IMR-90 (cell line): ENCODE data around the gene ABHD1. TPM values are rescaled to one million over a fixed set of nuclear protein-coding genes. Genes with fewer than 3 reads are reported as not detected.

Experiments used
- ATAC-seq: fragments of 200-7000 bp; cut with Tn5 transposase; 2 replicates; pipeline ENCODE4 v1.9.1; 2020; ENCODE audit warnings: low read depth, mild to moderate bottlenecking, moderate library complexity
- BruUV-seq: library from RNA; stranded (reverse); fragments of 400-500 nt; replicated peaks from 2 replicates; lab custom pipeline; 2021; lab: Mats Ljungman, UMichigan
- CTCF ChIA-PET: fragments of 300-600 bp; formaldehyde crosslinking; extraction: SDS; loops from one replicate; lab custom pipeline; 2021; ENCODE audit warnings: antibody characterized with exemption; lab: Yijun Ruan, JAX
- POLR2A ChIA-PET: fragments of 300-600 bp; sonication (Branson Sonifier 250); formaldehyde crosslinking; loops from one replicate; lab custom pipeline; 2022; ENCODE audit warnings: antibody characterized with exemption; ENCODE audit not compliant: unreplicated experiment; lab: Charles Lee
- DNase-seq: peaks from one replicate; pipeline ENCODE4 v3.0.0; 2013
- H2AFZ ChIP-seq: replicated peaks from 2 replicates; pipeline ENCODE3; 2013; ENCODE audit warnings: low read length, mild to moderate bottlenecking; ENCODE audit not compliant: poor library complexity
- H2AK5ac ChIP-seq: 2 replicates; pipeline ENCODE4 v1.6.1; 2013; ENCODE audit warnings: low read depth, low read length, inconsistent platforms
- H2AK9ac ChIP-seq: replicated peaks from 2 replicates; pipeline ENCODE3; 2013; ENCODE audit warnings: mild to moderate bottlenecking, low read depth, low read length, moderate library complexity; ENCODE audit not compliant: poor library complexity
- H2BK120ac ChIP-seq: 2 replicates; pipeline ENCODE4 v1.6.1; 2013; ENCODE audit warnings: low read depth, low read length, inconsistent platforms
- H2BK15ac ChIP-seq: 3 replicates; pipeline ENCODE4 v1.6.1; 2013; ENCODE audit warnings: low read depth, low read length, inconsistent platforms
- H2BK20ac ChIP-seq: 2 replicates; pipeline ENCODE4 v1.6.1; 2013; ENCODE audit warnings: low read depth, mild to moderate bottlenecking, inconsistent platforms, low read length, moderate library complexity
- H2BK5ac ChIP-seq: 2 replicates; pipeline ENCODE4 v1.6.1; 2013; ENCODE audit warnings: mild to moderate bottlenecking, low read depth, low read length, inconsistent platforms; ENCODE audit not compliant: poor library complexity, severe bottlenecking
- H3K14ac ChIP-seq: replicated peaks from 2 replicates; pipeline ENCODE4 v1.6.1; 2013; ENCODE audit warnings: low read depth, low read length, inconsistent platforms
- H3K18ac ChIP-seq: 2 replicates; pipeline ENCODE4 v1.6.1; 2013; ENCODE audit warnings: low read depth, low read length, control low read depth
- H3K23ac ChIP-seq: 2 replicates; pipeline ENCODE4 v1.6.1; 2013; ENCODE audit warnings: low read depth, low read length, inconsistent platforms
- H3K27ac ChIP-seq: 2 replicates; pipeline ENCODE4 v1.5.1; 2013; ENCODE audit warnings: mild to moderate bottlenecking, control low read depth, low read length; ENCODE audit not compliant: insufficient read depth
- H3K27me3 ChIP-seq: 2 replicates; pipeline ENCODE4 v1.6.1; 2013; ENCODE audit warnings: low read length; ENCODE audit not compliant: control insufficient read depth, insufficient read depth
- H3K36me3 ChIP-seq: 2 replicates; pipeline ENCODE4 v1.6.1; 2013; ENCODE audit warnings: low read length, mixed read lengths; ENCODE audit not compliant: control insufficient read depth, insufficient read depth
- H3K4ac ChIP-seq: 2 replicates; pipeline ENCODE4 v1.6.1; 2013; ENCODE audit warnings: low read depth, low read length, inconsistent platforms
- H3K4me1 ChIP-seq: 2 replicates; pipeline ENCODE4 v1.6.1; 2013; ENCODE audit warnings: low read length, mixed read lengths; ENCODE audit not compliant: control insufficient read depth, insufficient read depth
- H3K4me2 ChIP-seq: 2 replicates; pipeline ENCODE4 v1.6.1; 2013; ENCODE audit warnings: low read depth, mild to moderate bottlenecking, control low read depth, low read length, moderate library complexity
- H3K4me3 ChIP-seq: 2 replicates; pipeline ENCODE4 v1.5.1; 2013; ENCODE audit warnings: low read depth, mild to moderate bottlenecking, control low read depth, low read length, moderate library complexity; ENCODE audit not compliant: insufficient read depth
- H3K56ac ChIP-seq: 2 replicates; pipeline ENCODE4 v1.6.1; 2013; ENCODE audit warnings: low read length, inconsistent platforms; ENCODE audit not compliant: insufficient read depth; ENCODE audit errors: extremely low read depth
- H3K79me1 ChIP-seq, 2 experiments: 2 replicates each; pipeline ENCODE4 v1.6.1; 2013; ENCODE audit warnings: low read length in 2 of 2, inconsistent platforms in 1 of 2, low read depth in 1 of 2
- H3K9ac ChIP-seq: 2 replicates; pipeline ENCODE4 v1.6.1; 2013; ENCODE audit warnings: low read depth, low read length, control low read depth
- H3K9me1 ChIP-seq: 2 replicates; pipeline ENCODE4 v1.6.1; 2013; ENCODE audit warnings: low read length, inconsistent platforms; ENCODE audit not compliant: insufficient read depth
- H3K9me3 ChIP-seq: 2 replicates; pipeline ENCODE4 v1.6.1; 2013; ENCODE audit warnings: low read length; ENCODE audit not compliant: control insufficient read depth, insufficient read depth
- H4K20me1 ChIP-seq: 2 replicates; pipeline ENCODE4 v1.6.1; 2013; ENCODE audit warnings: low read length, inconsistent platforms; ENCODE audit not compliant: insufficient read depth
- H4K5ac ChIP-seq: 2 replicates; pipeline ENCODE4 v1.6.1; 2013; ENCODE audit warnings: mild to moderate bottlenecking, low read depth, low read length, control low read depth
- H4K8ac ChIP-seq, 2 experiments: 2 replicates each; pipeline ENCODE4 v1.6.1; 2013; ENCODE audit warnings: low read depth in 2 of 2, low read length in 2 of 2, control low read depth in 1 of 2, inconsistent platforms in 1 of 2
- H4K91ac ChIP-seq: 2 replicates; pipeline ENCODE4 v1.6.1; 2013; ENCODE audit warnings: low read depth, low read length, inconsistent platforms; ENCODE audit not compliant: insufficient read depth
- BHLHE40 ChIP-seq: fragments of 150-350 bp; IDR thresholded peaks from 2 replicates; pipeline ENCODE4 v1.6.1; 2016; ENCODE audit warnings: mild to moderate bottlenecking, low read depth, low read length
- CHD1 ChIP-seq: IDR thresholded peaks from 2 replicates; pipeline ENCODE4 v1.6.1; 2012; ENCODE audit warnings: low read depth, low read length, improper control_type of control experiment
- MAZ ChIP-seq: IDR thresholded peaks from 2 replicates; pipeline ENCODE4 v1.6.1; 2012; ENCODE audit warnings: low read depth, mild to moderate bottlenecking, low read length, improper control_type of control experiment, moderate library complexity, borderline replicate concordance
- MXI1 ChIP-seq: IDR thresholded peaks from 2 replicates; pipeline ENCODE4 v1.6.1; 2012; ENCODE audit warnings: low read depth, mild to moderate bottlenecking, low read length, moderate library complexity, borderline replicate concordance
- NFE2L2 ChIP-seq: fragments of 150-350 bp; IDR thresholded peaks from 2 replicates; pipeline ENCODE4 v1.6.1; 2016; ENCODE audit warnings: low read depth, mild to moderate bottlenecking, low read length
- POLR2A ChIP-seq: IDR thresholded peaks from 2 replicates; pipeline ENCODE4 v1.6.1; 2012; ENCODE audit warnings: mild to moderate bottlenecking, low read depth, low read length
- RAD21 ChIP-seq: IDR thresholded peaks from 2 replicates; pipeline ENCODE4 v1.6.1; 2012; ENCODE audit warnings: low read length, improper control_type of control experiment
- RCOR1 ChIP-seq: IDR thresholded peaks from 2 replicates; pipeline ENCODE4 v1.6.1; 2012; ENCODE audit warnings: mild to moderate bottlenecking, low read length, improper control_type of control experiment; ENCODE audit not compliant: insufficient replicate concordance
- SMC3 ChIP-seq: fragments of 150-350 bp; IDR thresholded peaks from 2 replicates; pipeline ENCODE4 v1.6.1; 2016; ENCODE audit warnings: low read depth, mild to moderate bottlenecking, antibody characterized with exemption, low read length, moderate library complexity
- WGBS, 2 experiments: methylation state at CpG; one replicate each; pipeline versions ENCODE4 v1.1.5 to v1.1.7; 2013; ENCODE audit warnings: missing lambda C conversion rate in 2 of 2; ENCODE audit not compliant: insufficient read length in 1 of 2; ENCODE audit errors: extremely low coverage in 2 of 2; 5-methylcytosine and 5-hydroxymethylcytosine counted together
- dilution Hi-C: fragments of 300-500 bp; cut with HindIII; formaldehyde crosslinking; loops from one replicate; pipeline ENCODE4 v1.14.3; 2018; ENCODE audit warnings: low sequenced_read_pairs; ENCODE audit not compliant: unreplicated experiment
- in situ Hi-C: fragments of 300-500 bp; cut with MboI; formaldehyde crosslinking; loops from 3 replicates; pipeline ENCODE4 v1.14.3; 2019; ENCODE audit warnings: low sequenced_read_pairs, inconsistent platforms, mixed read lengths
- intact Hi-C: fragments of 100-400 bp; cut with micrococcal nuclease; formaldehyde crosslinking; loops from 2 replicates; pipeline ENCODE4 v1.10.0; 2022
- polyA plus RNA-seq, 3 experiments: library from polyadenylated mRNA; depleted of rRNA; stranded (reverse); fragments of >200 nt; gene quantifications; 2 replicates each; pipeline ENCODE4 v1.2.3, GENCODE V29; 2012; ENCODE audit warnings: low replicate concordance in 1 of 3
- total RNA-seq: library from RNA; depleted of rRNA; stranded (reverse); fragments of >200 nt; gene quantifications from 2 replicates; pipeline ENCODE4 v1.2.3, GENCODE V29; 2012
- TF ChIP-seq, protein P1 (sequence below): fragments of 150-350 bp; IDR thresholded peaks from 2 replicates; pipeline ENCODE4 v1.6.1; 2017; ENCODE audit warnings: mild to moderate bottlenecking, antibody characterized with exemption, low read length, low read depth
- TF ChIP-seq, protein P2 (sequence below): conservative IDR thresholded peaks from 2 replicates; pipeline ENCODE4 v1.5.1; 2012; ENCODE audit warnings: mild to moderate bottlenecking, low read depth, low read length, improper control_type of control experiment

The ABHD1 gene
- total and polyA plus RNA-seq, 2 of the 4 experiments (the other 2 are of a cell fraction) = 0.24 TPM; not detected in 1

DNA sequence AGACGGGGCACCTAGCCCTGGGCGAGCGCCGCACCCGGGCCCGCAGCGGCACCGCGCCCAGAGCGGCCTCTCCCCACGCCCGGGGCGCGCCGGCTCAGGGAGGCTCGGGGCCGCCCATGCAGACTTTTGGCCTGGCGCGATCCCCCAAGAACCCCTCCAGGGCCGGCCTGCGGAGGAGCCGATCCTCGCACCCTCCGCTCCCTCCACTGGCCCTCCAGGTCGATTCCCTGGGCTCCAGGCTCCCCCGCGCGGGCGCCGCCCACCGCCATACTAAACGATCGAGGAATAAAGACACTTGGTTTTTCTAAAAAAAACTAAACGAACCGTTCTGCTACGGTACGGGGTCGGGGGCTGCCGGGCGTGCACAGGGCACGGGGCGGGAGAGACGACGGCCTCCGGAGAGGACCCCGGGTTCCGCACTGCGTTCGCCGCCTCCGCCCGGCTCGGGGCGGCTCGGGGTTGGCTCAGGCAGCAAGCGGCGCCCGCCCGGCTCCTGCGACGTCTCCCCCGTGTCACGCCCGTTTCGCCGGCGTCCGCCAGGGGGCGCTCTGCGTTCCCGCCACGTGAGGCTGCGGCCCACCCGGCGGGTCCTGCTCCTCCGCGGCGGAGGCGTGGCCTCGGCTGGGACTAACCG is 37.4 kb upstream of the ABHD1 start:
- Histone ChIP-seq H4K20me1 (peaks cover 8% of the 10 kb centered on the region), H3K4me2 (peak overlapping the region; percentile 59), H3K18ac (no peak overlapping the region), H3K56ac (no peak overlapping the region), H4K5ac (no peak overlapping the region), H3K4me1 (peaks cover 8% of the 10 kb centered on the region), H3K9me1 (no peaks in the 10 kb centered on the region; the same call in 1 of the 2 replicates), H4K8ac (peak overlapping the region; percentile 53 to 76; a peak in 2 of 4 replicates), H2AK5ac (0 out of 2 replicates have a peak overlapping the region, but pooled peaks have one; percentile 51), H4K91ac (peak overlapping the region; percentile 48), H3K36me3 (peaks cover 22% of the 10 kb centered on the region; the same call in 1 of the 2 replicates), H3K4ac (peak overlapping the region; percentile 63), H2BK15ac (no peak overlapping the region), H2BK120ac (no peak overlapping the region), H3K4me3 (peak overlapping the region; percentile 40), H3K14ac (0 out of 2 replicates have a peak overlapping the region, but pooled peaks have one; percentile 11), H3K79me1 (peaks cover 0 to 27% of the 10 kb centered on the region in 2 experiments; a peak in 2 of 4 replicates), H2BK5ac (peak overlapping the region; percentile 36), H3K27ac (peak overlapping the region; percentile 64), H2AFZ (peak overlapping the region; percentile 86), H3K9me3 (no peaks in the 10 kb centered on the region), H2BK20ac (no peak overlapping the region), H3K9ac (peak overlapping the region; percentile 65), H2AK9ac (peak overlapping the region; percentile 91), H3K27me3 (no peaks in the 10 kb centered on the region), H3K23ac (no peak overlapping the region)
- in situ Hi-C loops (no loop called here), intact Hi-C loops (loop anchor here (1.0 to 5.0 kb wide), 2 partner anchors 36 to 239 kb away; partner anchors contain the start of gene DPYSL5), dilution Hi-C loops (no loop called here)
- ChIA-PET POLR2A (no interaction called here), CTCF (interaction anchor here (0.6 to 1.3 kb wide), 3 partner anchors 88 to 240 kb away, joined by 3 read pairs; no protein-coding TSS in a partner anchor)
- WGBS, 2 experiments = 1% methylated on average over 44 of the region's 81 CpGs; no CpG with 5 or more reads in 1 of the 2 experiments
- TF ChIP-seq BHLHE40 = peak; percentile 92
- peak; percentile 80 for TF ChIP-seq MAZ
- no peak for TF ChIP-seq CHD1
- TF ChIP-seq, protein P1, sequence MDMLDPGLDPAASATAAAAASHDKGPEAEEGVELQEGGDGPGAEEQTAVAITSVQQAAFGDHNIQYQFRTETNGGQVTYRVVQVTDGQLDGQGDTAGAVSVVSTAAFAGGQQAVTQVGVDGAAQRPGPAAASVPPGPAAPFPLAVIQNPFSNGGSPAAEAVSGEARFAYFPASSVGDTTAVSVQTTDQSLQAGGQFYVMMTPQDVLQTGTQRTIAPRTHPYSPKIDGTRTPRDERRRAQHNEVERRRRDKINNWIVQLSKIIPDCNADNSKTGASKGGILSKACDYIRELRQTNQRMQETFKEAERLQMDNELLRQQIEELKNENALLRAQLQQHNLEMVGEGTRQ = peak; percentile 87
- peak; percentile 84; the same call in 1 of the 2 replicates for TF ChIP-seq MXI1
- TF ChIP-seq POLR2A = no peak
- peak; percentile 53 for TF ChIP-seq RAD21
- TF ChIP-seq, protein P2, sequence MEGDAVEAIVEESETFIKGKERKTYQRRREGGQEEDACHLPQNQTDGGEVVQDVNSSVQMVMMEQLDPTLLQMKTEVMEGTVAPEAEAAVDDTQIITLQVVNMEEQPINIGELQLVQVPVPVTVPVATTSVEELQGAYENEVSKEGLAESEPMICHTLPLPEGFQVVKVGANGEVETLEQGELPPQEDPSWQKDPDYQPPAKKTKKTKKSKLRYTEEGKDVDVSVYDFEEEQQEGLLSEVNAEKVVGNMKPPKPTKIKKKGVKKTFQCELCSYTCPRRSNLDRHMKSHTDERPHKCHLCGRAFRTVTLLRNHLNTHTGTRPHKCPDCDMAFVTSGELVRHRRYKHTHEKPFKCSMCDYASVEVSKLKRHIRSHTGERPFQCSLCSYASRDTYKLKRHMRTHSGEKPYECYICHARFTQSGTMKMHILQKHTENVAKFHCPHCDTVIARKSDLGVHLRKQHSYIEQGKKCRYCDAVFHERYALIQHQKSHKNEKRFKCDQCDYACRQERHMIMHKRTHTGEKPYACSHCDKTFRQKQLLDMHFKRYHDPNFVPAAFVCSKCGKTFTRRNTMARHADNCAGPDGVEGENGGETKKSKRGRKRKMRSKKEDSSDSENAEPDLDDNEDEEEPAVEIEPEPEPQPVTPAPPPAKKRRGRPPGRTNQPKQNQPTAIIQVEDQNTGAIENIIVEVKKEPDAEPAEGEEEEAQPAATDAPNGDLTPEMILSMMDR = peak; percentile 93
- peak; percentile 47 for TF ChIP-seq RCOR1
- no peak for TF ChIP-seq NFE2L2
- TF ChIP-seq SMC3 = peak; percentile 46
- DNase-seq = peak; percentile 86
- peak; percentile 87 for ATAC-seq
- no TSS peak for BruUV-seq
